CD4-positive, alpha-beta T cell treated with Interleukin-15 for 4 hours (primary cell): Measurements from ENCODE around the gene RRP36.

Experiments
- DNase-seq: peaks from one replicate; pipeline ENCODE4 v3.0.0-alpha.2; 2020; ENCODE audit warnings: low spot score

Gene RRP36

DNA sequence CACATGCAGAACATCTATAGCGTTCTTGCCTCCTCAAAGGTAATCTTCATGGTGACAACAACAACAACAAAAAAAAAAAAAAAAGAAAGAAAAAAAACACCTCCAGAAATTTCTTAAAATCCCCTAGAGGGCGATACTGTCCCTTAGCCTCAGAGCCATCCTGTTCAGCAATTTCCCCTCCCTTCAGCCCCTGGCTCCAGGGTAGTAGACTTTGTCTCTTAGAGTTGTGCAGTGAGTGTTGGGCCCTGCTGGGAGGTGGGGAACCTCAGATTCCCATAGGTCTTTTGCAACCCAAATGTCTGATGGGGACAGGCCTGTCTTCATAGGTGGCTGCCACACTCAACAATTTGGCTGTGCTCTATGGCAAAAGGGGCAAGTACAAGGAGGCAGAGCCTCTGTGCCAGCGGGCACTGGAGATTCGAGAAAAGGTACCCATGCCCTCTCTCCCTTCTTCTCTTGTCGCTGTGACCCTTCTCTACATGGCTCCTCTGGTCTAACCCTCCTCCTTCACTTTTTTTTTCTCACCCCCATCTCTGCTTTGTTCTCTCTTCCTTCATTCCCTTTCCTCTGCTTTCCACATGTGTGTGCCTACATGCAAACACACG, 48.7 kb downstream of the RRP36 start:
- peak; percentile 25 for DNase-seq

DNA sequence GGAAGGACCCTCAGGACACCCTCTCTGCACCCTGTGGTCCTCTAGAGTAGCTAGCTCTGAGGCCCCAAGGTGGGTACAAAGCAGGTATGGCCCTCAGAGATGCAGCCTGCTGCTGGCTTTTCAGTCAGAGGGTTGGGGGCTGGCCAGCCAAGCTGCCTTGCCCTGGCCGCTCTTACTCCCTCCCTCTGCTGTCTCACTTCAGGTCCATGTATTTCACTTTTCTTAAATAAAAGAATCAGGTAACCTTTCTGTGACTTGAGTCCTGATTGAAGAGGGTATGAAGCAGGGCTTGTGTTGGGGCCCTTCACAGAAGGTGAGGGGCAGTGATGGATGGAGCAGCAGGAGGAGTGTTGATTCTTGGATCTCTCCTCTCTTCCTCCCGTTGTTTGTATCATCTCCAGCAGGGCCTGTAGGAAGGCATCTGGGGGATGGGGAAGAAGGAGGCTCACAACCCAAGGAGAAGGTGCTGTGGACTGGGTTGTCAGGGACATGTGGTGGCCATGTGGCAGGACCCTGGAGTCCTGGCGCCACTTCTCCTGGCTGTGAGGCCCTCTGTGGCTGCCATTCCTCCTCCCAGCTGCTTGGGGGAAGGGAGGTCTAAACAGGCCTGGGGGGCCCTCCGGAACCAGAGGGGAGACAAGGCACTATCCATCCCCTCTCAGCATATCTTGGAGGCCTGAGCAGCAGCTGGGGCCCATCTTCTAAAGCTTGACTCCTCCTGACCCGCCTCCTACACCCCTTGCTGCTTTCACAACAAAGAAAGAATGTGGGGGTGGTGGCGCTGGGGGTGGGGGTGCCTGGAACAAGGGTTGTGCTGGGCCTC, 53.6 kb downstream of the RRP36 start:
- no peak for DNase-seq

DNA sequence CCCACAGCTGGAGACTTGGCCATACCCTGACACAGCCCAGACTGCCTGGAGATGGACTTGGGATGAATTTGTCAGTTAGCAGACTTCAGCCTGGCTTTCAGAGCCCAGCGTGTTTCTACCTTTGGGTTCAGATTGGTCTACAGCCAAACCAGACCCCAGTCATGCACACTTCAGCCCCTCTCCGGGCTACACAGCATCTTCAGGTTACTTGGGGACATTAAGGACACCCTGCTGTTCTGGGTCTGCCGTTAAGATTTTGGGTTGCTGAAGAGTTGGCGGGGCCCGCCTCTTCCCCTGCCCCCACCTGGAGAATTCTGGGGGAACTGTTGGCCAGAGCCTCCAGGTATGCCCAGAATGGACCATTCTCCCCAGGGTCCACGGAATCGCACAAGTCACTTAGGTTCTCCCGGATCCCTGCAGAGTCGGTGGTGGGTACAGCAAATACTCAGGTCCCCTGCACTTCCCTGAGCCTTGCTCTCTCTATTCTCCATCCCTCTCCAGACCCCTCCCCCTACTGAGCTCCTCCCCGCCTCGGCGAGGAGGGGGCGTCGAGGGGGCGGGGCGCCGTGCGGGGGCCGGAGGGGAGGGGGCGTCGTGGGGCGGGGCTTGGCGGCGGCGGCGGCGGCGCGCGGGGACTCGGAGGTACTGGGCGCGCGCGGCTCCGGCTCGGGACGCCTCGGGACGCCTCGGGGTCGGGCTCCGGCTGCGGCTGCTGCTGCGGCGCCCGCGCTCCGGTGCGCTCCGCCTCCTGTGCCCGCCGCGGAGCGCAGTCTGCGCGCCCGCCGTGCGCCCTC, 54.4 kb downstream of the RRP36 start, which contains the start of gene PTK7:
Gene PTK7, plus strand, starts transcription at position 645 of the 794 bp plus-strand sequence. CDS start 175 bp downstream, outside the sequence.
- no peak for DNase-seq

GRCh38 chr6:43076464-43077332, 55.3 kb downstream of the RRP36 start:
- no peak for DNase-seq

DNA sequence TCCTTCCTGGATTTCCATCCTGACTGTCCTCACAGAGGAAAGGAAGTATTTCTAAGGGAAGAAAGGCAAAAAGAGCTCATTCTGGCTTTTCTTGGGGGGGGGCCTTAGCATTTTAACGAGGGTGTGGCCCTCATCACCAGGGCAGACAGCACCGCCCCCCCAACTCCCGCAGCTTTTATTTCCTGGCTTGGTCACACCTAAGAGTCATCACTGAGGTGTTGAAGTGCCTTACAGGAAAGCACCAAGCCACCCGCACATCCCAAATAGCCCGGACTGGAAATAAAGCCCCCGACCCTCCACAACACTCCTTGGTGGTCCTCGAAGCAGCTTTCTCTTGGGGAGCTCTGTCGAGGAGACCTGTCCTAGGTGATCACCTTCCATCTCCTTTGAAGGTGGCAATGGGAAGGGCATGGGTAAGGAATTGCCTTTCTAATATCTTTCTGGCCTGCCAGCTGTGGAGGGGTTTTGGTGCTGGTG, 55.9 kb downstream of the RRP36 start:
- DNase-seq = no peak

DNA sequence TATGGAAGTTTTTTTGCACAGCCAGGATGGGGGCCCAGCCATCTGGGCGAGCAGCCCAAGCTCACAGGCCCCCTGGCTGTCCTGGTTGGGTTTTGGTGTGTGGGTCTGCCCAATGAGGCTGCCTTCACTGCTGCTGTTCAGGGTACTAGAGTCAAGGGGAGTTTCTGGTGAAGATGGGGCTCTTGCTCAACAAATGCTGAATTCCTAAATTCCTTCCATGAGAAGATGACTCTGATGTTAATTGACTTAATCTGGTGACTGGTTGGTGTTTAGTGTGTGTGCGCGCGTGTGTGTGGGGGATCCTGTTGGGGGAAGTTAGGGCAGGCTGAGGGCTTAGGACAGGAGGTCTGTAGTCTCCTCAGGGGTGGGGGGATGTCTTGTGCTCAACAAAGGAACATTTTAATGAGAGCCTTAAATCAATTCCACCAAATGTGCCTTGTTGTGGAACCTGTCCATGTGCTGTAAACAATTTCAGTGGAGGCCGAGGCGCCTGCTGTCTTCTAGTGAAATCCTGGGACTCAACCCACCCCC, 56.6 kb downstream of the RRP36 start:
- no peak for DNase-seq

DNA sequence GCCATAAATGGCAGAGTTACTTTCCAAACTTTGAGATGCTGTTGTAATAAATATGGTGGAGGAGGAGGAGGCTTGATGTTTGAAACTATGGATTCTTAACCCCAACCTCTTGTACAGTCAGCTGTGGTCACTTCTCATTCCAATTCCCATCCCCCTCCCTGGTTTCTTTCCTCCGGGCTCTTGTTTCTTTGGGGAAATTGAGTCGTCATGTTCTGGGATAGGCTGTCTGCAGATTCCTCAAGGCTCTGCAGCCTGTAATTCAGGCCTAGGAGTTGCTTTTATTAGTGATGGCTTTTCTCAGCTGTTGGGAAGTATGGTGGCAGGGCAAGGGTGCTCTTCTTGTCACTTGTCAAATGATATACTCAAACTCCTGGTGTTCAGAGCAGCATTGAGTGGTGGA, 57.3 kb downstream of the RRP36 start:
- no peak for DNase-seq
